HG03066 (cell line): ENCODE measurements around the gene METTL21A.

Experiments
- ATAC-seq: cut with Tn5 transposase; IDR thresholded peaks from one replicate; pipeline ENCODE4 v1.9.1; 2021; ENCODE audit warnings: low read depth; ENCODE audit not compliant: unreplicated experiment

The METTL21A gene

GRCh38 chr2:207565736-207566500 is 59.3 kb downstream of the METTL21A start:
- ATAC-seq: no peak
